SK-N-SH treated with all-trans-retinoic acid at 6 μM for 48 hours (cell line): ENCODE measurements around the gene WNT1.

Experiments used
- ATAC-seq: fragments of 200-7000 bp; cut with Tn5 transposase; 3 replicates; pipeline ENCODE4 v1.9.1; 2020; ENCODE audit warnings: mild to moderate bottlenecking, moderate library complexity
- ARNTL ChIP-seq: fragments of 450-650 bp; formaldehyde crosslinking; IDR thresholded peaks from 2 replicates; pipeline ENCODE4 v1.5.0; 2020; ENCODE audit warnings: low read depth, mild to moderate bottlenecking, moderate library complexity, borderline replicate concordance
- BACH2 ChIP-seq: fragments of 250-450 bp; sonication (Bioruptor Pico); IDR thresholded peaks from 2 replicates; pipeline ENCODE4 v1.9.0; 2021; ENCODE audit warnings: mild to moderate bottlenecking, borderline replicate concordance
- CREB5 ChIP-seq: fragments of 250-450 bp; sonication (Bioruptor Pico); IDR thresholded peaks from 2 replicates; pipeline ENCODE4 v1.5.1; 2020; ENCODE audit warnings: low read depth, mild to moderate bottlenecking, moderate library complexity
- CSDC2 ChIP-seq: fragments of 250-450 bp; sonication (Bioruptor Pico); IDR thresholded peaks from 2 replicates; pipeline ENCODE4 v1.5.0; 2020; ENCODE audit warnings: mild to moderate bottlenecking, moderate library complexity
- CSRNP3 ChIP-seq: fragments of 250-450 bp; sonication (Bioruptor Pico); IDR thresholded peaks from 2 replicates; pipeline ENCODE4 v1.5.1; 2021; ENCODE audit warnings: mild to moderate bottlenecking, moderate library complexity
- ESRRG ChIP-seq: fragments of 250-450 bp; sonication (Bioruptor Pico); IDR thresholded peaks from 2 replicates; pipeline ENCODE4 v1.6.1; 2021; ENCODE audit warnings: mild to moderate bottlenecking
- ISL1 ChIP-seq: fragments of 250-450 bp; sonication (Bioruptor Pico); IDR thresholded peaks from 2 replicates; pipeline ENCODE4 v2.1.2; 2022; ENCODE audit warnings: mild to moderate bottlenecking, moderate library complexity
- OSR1 ChIP-seq: fragments of 250-450 bp; sonication (Bioruptor Pico); IDR thresholded peaks from 2 replicates; pipeline ENCODE4 v1.8.0; 2022; ENCODE audit warnings: moderate library complexity, mild to moderate bottlenecking, inconsistent platforms
- PATZ1 ChIP-seq: fragments of 250-450 bp; sonication (Bioruptor Pico); IDR thresholded peaks from 2 replicates; pipeline ENCODE4 v1.8.0; 2020; ENCODE audit warnings: mild to moderate bottlenecking, moderate library complexity, borderline replicate concordance
- POU6F1 ChIP-seq: fragments of 250-450 bp; sonication (Bioruptor Pico); IDR thresholded peaks from 2 replicates; pipeline ENCODE4 v1.8.0; 2021; ENCODE audit warnings: low read depth, mild to moderate bottlenecking, moderate library complexity, borderline replicate concordance
- PPARA ChIP-seq: fragments of 250-450 bp; sonication (Bioruptor Pico); IDR thresholded peaks from 2 replicates; pipeline ENCODE4 v1.5.0; 2020; ENCODE audit warnings: mild to moderate bottlenecking, borderline replicate concordance
- RARB ChIP-seq: fragments of 250-450 bp; sonication (Bioruptor Pico); IDR thresholded peaks from 2 replicates; pipeline ENCODE4 v1.8.0; 2021; ENCODE audit warnings: mild to moderate bottlenecking, moderate library complexity
- SNAI2 ChIP-seq: fragments of 250-450 bp; sonication (Bioruptor Pico); IDR thresholded peaks from 2 replicates; pipeline ENCODE4 v1.5.0; 2020; ENCODE audit warnings: mild to moderate bottlenecking, moderate library complexity
- TCF4 ChIP-seq: fragments of 250-450 bp; sonication (Bioruptor Pico); IDR thresholded peaks from 2 replicates; pipeline ENCODE4 v1.8.0; 2021; ENCODE audit warnings: mild to moderate bottlenecking, moderate library complexity, borderline replicate concordance
- TOX ChIP-seq: fragments of 250-450 bp; sonication (Bioruptor Pico); IDR thresholded peaks from 2 replicates; pipeline ENCODE4 v1.8.0; 2021; ENCODE audit warnings: mild to moderate bottlenecking, moderate library complexity, borderline replicate concordance
- TSHZ2 ChIP-seq: fragments of 250-450 bp; sonication (Bioruptor Pico); IDR thresholded peaks from 2 replicates; pipeline ENCODE4 v1.5.0; 2020; ENCODE audit warnings: mild to moderate bottlenecking, moderate library complexity
- ZC3H10 ChIP-seq: fragments of 250-450 bp; sonication (Bioruptor Pico); IDR thresholded peaks from 2 replicates; pipeline ENCODE4 v1.5.1; 2021; ENCODE audit warnings: mild to moderate bottlenecking, moderate library complexity
- ZFP3 ChIP-seq: fragments of 250-450 bp; sonication (Bioruptor Pico); IDR thresholded peaks from 2 replicates; pipeline ENCODE4 v1.5.0; 2020; ENCODE audit warnings: mild to moderate bottlenecking, moderate library complexity
- ZFP30 ChIP-seq: fragments of 450-650 bp; formaldehyde crosslinking; IDR thresholded peaks from 2 replicates; pipeline ENCODE4 v1.5.0; 2022; ENCODE audit warnings: mild to moderate bottlenecking, moderate library complexity
- ZNF565 ChIP-seq: fragments of 450-650 bp; formaldehyde crosslinking; conservative IDR thresholded peaks from 2 replicates; pipeline ENCODE4 v1.5.0; 2020; ENCODE audit warnings: low read depth, mild to moderate bottlenecking, moderate library complexity
- ZNF70 ChIP-seq: fragments of 450-650 bp; formaldehyde crosslinking; IDR thresholded peaks from 2 replicates; pipeline ENCODE4 v1.5.0; 2020; ENCODE audit warnings: mild to moderate bottlenecking, moderate library complexity

WNT1 gene

GRCh38 chr12:49027846-49028555 is 49.9 kb downstream of the WNT1 start:
- no peak for ATAC-seq
- no peak for TF ChIP-seq CREB5
- TF ChIP-seq ZC3H10 (CRISPR knock-in tag): no peak
- TF ChIP-seq ESRRG (CRISPR knock-in tag): no peak

- ATAC-seq: no peak
Observed at GRCh38 chr12:49028666-49029275, 50.6 kb downstream of the WNT1 start.

GRCh38 chr12:49030119-49030518 is 52.0 kb downstream of the WNT1 start:
- ATAC-seq: no peak
- TF ChIP-seq ZC3H10 (CRISPR knock-in tag): no peak
- no peak for TF ChIP-seq ZFP3 (CRISPR knock-in tag)
- no peak for TF ChIP-seq ZNF70 (CRISPR knock-in tag)
- TF ChIP-seq CSRNP3 (CRISPR knock-in tag): no peak
- TF ChIP-seq POU6F1 (CRISPR knock-in tag): no peak
- no peak for TF ChIP-seq TCF4
- no peak for TF ChIP-seq ESRRG (CRISPR knock-in tag)
- no peak for TF ChIP-seq CREB5
- no peak for TF ChIP-seq ZFP30 (CRISPR knock-in tag)
- TF ChIP-seq ARNTL (CRISPR knock-in tag): no peak
- TF ChIP-seq TOX: no peak
- no peak for TF ChIP-seq ISL1 (CRISPR knock-in tag)
- TF ChIP-seq TSHZ2 (CRISPR knock-in tag): no peak
- TF ChIP-seq BACH2 (CRISPR knock-in tag): no peak
- no peak for TF ChIP-seq PATZ1 (CRISPR knock-in tag)
- TF ChIP-seq RARB (CRISPR knock-in tag): no peak
- TF ChIP-seq SNAI2 (CRISPR knock-in tag): no peak
- TF ChIP-seq ZNF565: no peak
- no peak for TF ChIP-seq PPARA (CRISPR knock-in tag)

More at GRCh38 chr12:49028666-49029275, 50.6 kb downstream of the WNT1 start:
- TF ChIP-seq CSDC2 (CRISPR knock-in tag) (no peak), TOX (no peak), OSR1 (CRISPR knock-in tag) (no peak), PPARA (CRISPR knock-in tag) (no peak)
